Measurements from ENCODE around the gene ARHGEF7.
A peak's percentile ranks its signal among the peaks of the same experiment; 100 is the strongest.

The ARHGEF7 gene

GRCh38 chr13:111204438-111205177 lies 89.5 kb downstream of the ARHGEF7 start:
- Histone ChIP-seq H3K27ac (ENCODE audit: low read depth, low read length) (peak overlapping the region; percentile 4), H3K27me3 (ENCODE audit: control insufficient read depth in 1 of 2, insufficient read depth in 2 of 2, low read length in 2 of 2) (no peaks in the 10 kb centered on the region), H3K4me3 (ENCODE audit: low read depth in 1 of 2, low read length in 2 of 2) (no peak overlapping the region), H3K9ac (ENCODE audit: low read depth in 1 of 2, low read length in 2 of 2) (no peak overlapping the region), H3K4me1 (ENCODE audit: control insufficient read depth in 1 of 2, insufficient read depth in 2 of 2, low read length in 2 of 2) (peaks cover 23 to 25% of the 10 kb centered on the region in 2 donors), H3K9me3 (ENCODE audit: control insufficient read depth in 1 of 2, low read length in 2 of 2) (no peaks in the 10 kb centered on the region), H3K36me3 (ENCODE audit: control insufficient read depth in 1 of 2, insufficient read depth in 2 of 2, low read length in 2 of 2) (peaks cover 2 to 3% of the 10 kb centered on the region in 2 donors)

- no peak overlapping the region for H3K9ac ChIP-seq (ENCODE audit: low read depth in 1 of 2, low read length in 2 of 2)
- H3K4me1 ChIP-seq (ENCODE audit: control insufficient read depth in 1 of 2, insufficient read depth in 2 of 2, low read length in 2 of 2), result peaks cover 38 to 40% of the 10 kb centered on the region in 2 donors
- no peaks in the 10 kb centered on the region for H3K9me3 ChIP-seq (ENCODE audit: control insufficient read depth in 1 of 2, low read length in 2 of 2)
- no peaks in the 10 kb centered on the region for H3K27me3 ChIP-seq (ENCODE audit: control insufficient read depth in 1 of 2, insufficient read depth in 2 of 2, low read length in 2 of 2)
- peaks cover 0 to 3% of the 10 kb centered on the region in 2 donors for H3K36me3 ChIP-seq (ENCODE audit: control insufficient read depth in 1 of 2, insufficient read depth in 2 of 2, low read length in 2 of 2)
- H3K4me3 ChIP-seq (ENCODE audit: low read depth in 1 of 2, low read length in 2 of 2), result no peak overlapping the region
- no peak overlapping the region for H3K27ac ChIP-seq (ENCODE audit: low read depth, low read length)
Measured at GRCh38 chr13:111206148-111206547, 91.0 kb downstream of the ARHGEF7 start.

- H3K27ac ChIP-seq (ENCODE audit: low read depth, low read length), result no peak overlapping the region
Measured at GRCh38 chr13:111209613-111210012, 94.5 kb downstream of the ARHGEF7 start.

GRCh38 chr13:111210091-111210490 lies 95.0 kb downstream of the ARHGEF7 start:
- Histone ChIP-seq H3K4me1 (ENCODE audit: control insufficient read depth in 1 of 2, insufficient read depth in 2 of 2, low read length in 2 of 2) (peaks cover 29 to 33% of the 10 kb centered on the region in 2 donors), H3K9ac (ENCODE audit: low read depth in 1 of 2, low read length in 2 of 2) (no peak overlapping the region), H3K4me3 (ENCODE audit: low read depth in 1 of 2, low read length in 2 of 2) (peak overlapping the region in 1 of 2 donors; percentile 37), H3K36me3 (ENCODE audit: control insufficient read depth in 1 of 2, insufficient read depth in 2 of 2, low read length in 2 of 2) (peaks cover 0 to 8% of the 10 kb centered on the region in 2 donors), H3K9me3 (ENCODE audit: control insufficient read depth in 1 of 2, low read length in 2 of 2) (no peaks in the 10 kb centered on the region), H3K27ac (ENCODE audit: low read depth, low read length) (no peak overlapping the region), H3K27me3 (ENCODE audit: control insufficient read depth in 1 of 2, insufficient read depth in 2 of 2, low read length in 2 of 2) (no peaks in the 10 kb centered on the region)

More at GRCh38 chr13:111209613-111210012, 94.5 kb downstream of the ARHGEF7 start:
- Histone ChIP-seq H3K9ac (ENCODE audit: low read depth in 1 of 2, low read length in 2 of 2) (no peak overlapping the region), H3K4me3 (ENCODE audit: low read depth in 1 of 2, low read length in 2 of 2) (no peak overlapping the region), H3K27me3 (ENCODE audit: control insufficient read depth in 1 of 2, insufficient read depth in 2 of 2, low read length in 2 of 2) (no peaks in the 10 kb centered on the region), H3K36me3 (ENCODE audit: control insufficient read depth in 1 of 2, insufficient read depth in 2 of 2, low read length in 2 of 2) (peaks cover 0 to 8% of the 10 kb centered on the region in 2 donors), H3K4me1 (ENCODE audit: control insufficient read depth in 1 of 2, insufficient read depth in 2 of 2, low read length in 2 of 2) (peaks cover 29 to 34% of the 10 kb centered on the region in 2 donors), H3K9me3 (ENCODE audit: control insufficient read depth in 1 of 2, low read length in 2 of 2) (no peaks in the 10 kb centered on the region)

- Histone ChIP-seq H3K27ac (ENCODE audit: low read depth, low read length) (no peak overlapping the region), H3K9me3 (ENCODE audit: control insufficient read depth in 1 of 2, low read length in 2 of 2) (no peaks in the 10 kb centered on the region), H3K4me1 (ENCODE audit: control insufficient read depth in 1 of 2, insufficient read depth in 2 of 2, low read length in 2 of 2) (peaks cover 29 to 33% of the 10 kb centered on the region in 2 donors), H3K27me3 (ENCODE audit: control insufficient read depth in 1 of 2, insufficient read depth in 2 of 2, low read length in 2 of 2) (no peaks in the 10 kb centered on the region), H3K9ac (ENCODE audit: low read depth in 1 of 2, low read length in 2 of 2) (no peak overlapping the region), H3K36me3 (ENCODE audit: control insufficient read depth in 1 of 2, insufficient read depth in 2 of 2, low read length in 2 of 2) (peaks cover 0 to 8% of the 10 kb centered on the region in 2 donors), H3K4me3 (ENCODE audit: low read depth in 1 of 2, low read length in 2 of 2) (peak overlapping the region; percentile 18 to 37)
Measured at GRCh38 chr13:111210544-111211469, 95.7 kb downstream of the ARHGEF7 start.

- Histone ChIP-seq H3K9ac (ENCODE audit: low read depth in 1 of 2, low read length in 2 of 2) (no peak overlapping the region), H3K4me1 (ENCODE audit: control insufficient read depth in 1 of 2, insufficient read depth in 2 of 2, low read length in 2 of 2) (peaks cover 29 to 33% of the 10 kb centered on the region in 2 donors)
Measured at GRCh38 chr13:111211789-111212516, 96.8 kb downstream of the ARHGEF7 start.

GRCh38 chr13:111212517-111212873 lies 97.4 kb downstream of the ARHGEF7 start:
- no peak overlapping the region for H3K4me3 ChIP-seq (ENCODE audit: low read depth in 1 of 2, low read length in 2 of 2)
- H3K4me1 ChIP-seq (ENCODE audit: control insufficient read depth in 1 of 2, insufficient read depth in 2 of 2, low read length in 2 of 2), result peaks cover 29 to 33% of the 10 kb centered on the region in 2 donors
- H3K36me3 ChIP-seq (ENCODE audit: control insufficient read depth in 1 of 2, insufficient read depth in 2 of 2, low read length in 2 of 2), result peaks cover 0 to 5% of the 10 kb centered on the region in 2 donors
- no peaks in the 10 kb centered on the region for H3K27me3 ChIP-seq (ENCODE audit: control insufficient read depth in 1 of 2, insufficient read depth in 2 of 2, low read length in 2 of 2)
- H3K9ac ChIP-seq (ENCODE audit: low read depth in 1 of 2, low read length in 2 of 2), result no peak overlapping the region
- no peaks in the 10 kb centered on the region for H3K9me3 ChIP-seq (ENCODE audit: control insufficient read depth in 1 of 2, low read length in 2 of 2)
- H3K27ac ChIP-seq (ENCODE audit: low read depth, low read length), result no peak overlapping the region

More at GRCh38 chr13:111211789-111212516, 96.8 kb downstream of the ARHGEF7 start:
- Histone ChIP-seq H3K4me3 (ENCODE audit: low read depth in 1 of 2, low read length in 2 of 2) (no peak overlapping the region), H3K36me3 (ENCODE audit: control insufficient read depth in 1 of 2, insufficient read depth in 2 of 2, low read length in 2 of 2) (peaks cover 0 to 5% of the 10 kb centered on the region in 2 donors), H3K9me3 (ENCODE audit: control insufficient read depth in 1 of 2, low read length in 2 of 2) (no peaks in the 10 kb centered on the region), H3K27me3 (ENCODE audit: control insufficient read depth in 1 of 2, insufficient read depth in 2 of 2, low read length in 2 of 2) (no peaks in the 10 kb centered on the region), H3K27ac (ENCODE audit: low read depth, low read length) (no peak overlapping the region)

GRCh38 chr13:111213964-111214726 lies 99.0 kb downstream of the ARHGEF7 start:
- no peaks in the 10 kb centered on the region for H3K27me3 ChIP-seq (ENCODE audit: control insufficient read depth in 1 of 2, insufficient read depth in 2 of 2, low read length in 2 of 2)
- peaks cover 22 to 34% of the 10 kb centered on the region in 2 donors for H3K4me1 ChIP-seq (ENCODE audit: control insufficient read depth in 1 of 2, insufficient read depth in 2 of 2, low read length in 2 of 2)
- no peak overlapping the region for H3K4me3 ChIP-seq (ENCODE audit: low read depth in 1 of 2, low read length in 2 of 2)
- peaks cover 0 to 8% of the 10 kb centered on the region in 2 donors for H3K36me3 ChIP-seq (ENCODE audit: control insufficient read depth in 1 of 2, insufficient read depth in 2 of 2, low read length in 2 of 2)
- H3K9ac ChIP-seq (ENCODE audit: low read depth in 1 of 2, low read length in 2 of 2), result no peak overlapping the region
- H3K27ac ChIP-seq (ENCODE audit: low read depth, low read length), result no peak overlapping the region
- H3K9me3 ChIP-seq (ENCODE audit: control insufficient read depth in 1 of 2, low read length in 2 of 2), result no peaks in the 10 kb centered on the region
